Erythroblast (primary cell): Measurements from ENCODE around the gene MOB1A.

ENCODE experiments used
- GATA1 ChIP-seq: IDR thresholded peaks from 2 replicates; pipeline ENCODE4 v1.6.1; 2011; ENCODE audit warnings: low read depth, mild to moderate bottlenecking, control low read depth, low read length, moderate library complexity
- POLR2A ChIP-seq: IDR thresholded peaks from 2 replicates; pipeline ENCODE4 v1.6.1; 2011; ENCODE audit warnings: mild to moderate bottlenecking, low read length

- no peak for TF ChIP-seq GATA1
- peak; percentile 90 for TF ChIP-seq POLR2A
These were observed at the start of gene MOB1A for GRCh38 chr2:74178211-74179062.
